CD8-positive, alpha-beta memory T cell (primary cell): ENCODE results near the gene NDUFAF4. TPM values are rescaled to one million over a fixed set of nuclear protein-coding genes. Genes with fewer than 3 reads are reported as not detected.
"Not testable (repeated sequence)": the region's sequence is repeated elsewhere in the genome, so short reads cannot be mapped to it uniquely, and the experiment has no call there.

ENCODE experiments used
- CTCF ChIA-PET: fragments of 350-600 bp; sonication (Branson Sonifier 250); formaldehyde crosslinking; loops from one replicate; lab custom pipeline; 2021; ENCODE audit warnings: antibody characterized with exemption; lab: Charles Lee
- POLR2A ChIA-PET: fragments of 350-600 bp; sonication (Branson Sonifier 250); formaldehyde crosslinking; loops from one replicate; lab custom pipeline; 2021; ENCODE audit warnings: antibody characterized with exemption; lab: Charles Lee
- DNase-seq, 5 donors: peaks; one replicate each; pipeline versions ENCODE4 v3.0.0 to v3.0.0-alpha.2; 2020 to 2022; ENCODE audit warnings: mixed read lengths in 1 of 5
- H3K27ac ChIP-seq: one replicate; pipeline ENCODE4 v1.7.0; 2013; ENCODE audit warnings: low read depth, mild to moderate bottlenecking, low read length, moderate library complexity
- H3K27me3 ChIP-seq: 2 replicates; pipeline ENCODE4 v1.7.0; 2013; ENCODE audit warnings: low read length, mild to moderate bottlenecking; ENCODE audit not compliant: insufficient read depth, poor library complexity, severe bottlenecking
- H3K36me3 ChIP-seq: 2 replicates; pipeline ENCODE4 v1.7.0; 2013; ENCODE audit warnings: mild to moderate bottlenecking, low read length, moderate library complexity; ENCODE audit not compliant: insufficient read depth
- H3K4me1 ChIP-seq: 2 replicates; pipeline ENCODE4 v1.7.0; 2013; ENCODE audit warnings: mild to moderate bottlenecking, low read length, moderate library complexity; ENCODE audit not compliant: insufficient read depth
- H3K4me3 ChIP-seq: 2 replicates; pipeline ENCODE4 v1.7.0; 2013; ENCODE audit warnings: mild to moderate bottlenecking, low read length
- H3K9me3 ChIP-seq: 2 replicates; pipeline ENCODE4 v1.7.0; 2013; ENCODE audit warnings: mild to moderate bottlenecking, low read length
- H3K27ac Mint-ChIP-seq, 8 donors: one replicate each; pipeline ENCODE4 v1.8.0; 2020 to 2021; ENCODE audit warnings: mixed read lengths in 8 of 8, mild to moderate bottlenecking in 6 of 8, inconsistent platforms in 3 of 8, moderate library complexity in 3 of 8
- H3K27me3 Mint-ChIP-seq, 2 donors: one replicate each; pipeline ENCODE4 v1.8.0; 2020 to 2021; ENCODE audit warnings: mixed read lengths in 2 of 2, mild to moderate bottlenecking in 1 of 2, moderate library complexity in 1 of 2
- H3K36me3 Mint-ChIP-seq, 3 donors: one replicate each; pipeline ENCODE4 v1.8.0; 2020 to 2021; ENCODE audit warnings: mixed read lengths in 3 of 3, inconsistent platforms in 1 of 3, mild to moderate bottlenecking in 1 of 3
- H3K4me1 Mint-ChIP-seq, 3 donors: one replicate each; pipeline ENCODE4 v1.8.0; 2020 to 2021; ENCODE audit warnings: mixed read lengths in 3 of 3, inconsistent platforms in 1 of 3, mild to moderate bottlenecking in 1 of 3
- H3K4me3 Mint-ChIP-seq, 7 donors: one replicate each; pipeline ENCODE4 v1.8.0; 2020 to 2021; ENCODE audit warnings: mixed read lengths in 7 of 7, mild to moderate bottlenecking in 6 of 7, moderate library complexity in 4 of 7, inconsistent platforms in 2 of 7
- H3K9me3 Mint-ChIP-seq, 5 donors: one replicate each; pipeline ENCODE4 v1.8.0; 2020 to 2022; ENCODE audit warnings: mixed read lengths in 5 of 5, mild to moderate bottlenecking in 3 of 5, moderate library complexity in 2 of 5, inconsistent platforms in 1 of 5
- polyA plus RNA-seq: library from polyadenylated mRNA; unstranded; fragments of 300-500 nt; fragmentation: Illumina TruSeq; gene quantifications from one replicate; pipeline ENCODE4 v1.2.3, GENCODE V29; 2021
- total RNA-seq, 2 experiments: library from RNA; stranded (reverse); gene quantifications; one replicate each; pipeline ENCODE4 v1.2.3, GENCODE V29; 2021

NDUFAF4 gene
- total and polyA plus RNA-seq, 3 experiments from 2014 or later, result 69.3 to 84.9 (median 76.5) TPM

DNA sequence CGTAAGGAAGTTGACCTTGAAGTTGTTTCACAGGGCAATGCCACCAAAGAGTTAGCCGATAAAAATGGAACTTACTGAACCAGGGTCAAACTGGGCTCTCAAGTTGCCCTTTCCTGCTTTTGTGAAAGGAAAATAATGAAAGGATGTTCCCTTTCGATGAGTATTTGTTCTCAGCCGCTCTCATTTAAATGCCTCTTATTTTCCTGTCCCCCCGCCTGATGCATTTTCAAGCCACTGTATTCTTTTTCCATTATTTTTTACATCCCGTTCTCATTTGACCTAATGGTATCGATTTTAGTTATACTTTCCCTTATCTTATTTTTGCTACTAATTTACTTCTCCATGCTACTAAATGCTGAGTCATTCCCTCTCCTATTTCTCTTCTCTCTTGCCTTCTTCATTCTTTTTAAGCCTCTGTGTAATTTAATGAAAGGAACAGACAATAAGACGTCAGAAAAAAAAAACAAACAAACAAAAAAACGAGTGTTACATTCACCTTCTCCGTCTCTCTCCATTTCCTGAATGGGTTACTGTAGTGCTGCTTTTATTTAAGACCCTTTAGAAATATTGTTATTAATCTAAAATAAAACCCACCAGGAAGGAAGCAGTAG is 655 bp upstream of the NDUFAF4 start:
- Mint-ChIP-seq H3K4me1 (peaks cover 26 to 46% (median 40%) of the 10 kb centered on the region in 3 donors), H3K4me3 (peak overlapping the region; percentile 93 to 98 (median 97)), H3K27me3 (peaks cover 2 to 7% of the 10 kb centered on the region in 2 donors), H3K27ac (peak overlapping the region; percentile 87 to 99 (median 96)), H3K36me3 (peaks cover 0 to 29% (median 3%) of the 10 kb centered on the region in 3 donors), H3K9me3 (no peaks in the 10 kb centered on the region)
- no peaks in the 10 kb centered on the region for H3K9me3 ChIP-seq
- H3K27me3 ChIP-seq, result no peaks in the 10 kb centered on the region
- CTCF ChIA-PET, result interaction anchor here (0.7 to 3.3 kb wide), 9 partner anchors 10 to 162 kb away, joined by 3 to 15 read pairs (median 4); partner anchors contain the start of gene KLHL32
- H3K36me3 ChIP-seq, result peaks cover 6% of the 10 kb centered on the region
- peak overlapping the region; percentile 78 for H3K4me3 ChIP-seq
- H3K4me1 ChIP-seq, result peaks cover 32% of the 10 kb centered on the region
- POLR2A ChIA-PET, result interaction anchor here (1.0 to 2.7 kb wide), 3 partner anchors 14 to 26 kb away, joined by 3 to 16 read pairs (median 7); partner anchors contain the start of gene KLHL32
- peak overlapping the region; percentile 92 for H3K27ac ChIP-seq
- peak in 1 of 5 donors; percentile 23 for DNase-seq

DNA sequence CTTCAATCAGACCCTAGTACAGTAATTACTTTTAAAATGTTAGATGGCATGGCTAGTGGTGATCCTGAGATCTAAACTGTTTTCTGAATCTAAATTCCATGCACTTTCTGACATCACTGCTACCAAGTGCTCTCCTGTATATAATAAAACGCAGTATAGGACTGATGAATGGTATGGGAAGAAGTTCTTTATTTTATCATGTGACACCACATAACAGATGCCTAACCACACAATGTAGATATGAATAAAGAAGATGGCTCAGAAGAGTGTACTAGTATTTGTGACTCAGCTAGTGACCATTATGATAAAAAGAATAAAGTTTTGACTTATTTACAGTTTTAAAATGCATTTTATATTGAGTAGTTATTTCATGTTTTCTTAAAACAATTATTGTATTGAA is 8.5 kb downstream of the NDUFAF4 start:
- DNase-seq, result no peak
- POLR2A ChIA-PET, result no interaction called here

DNA sequence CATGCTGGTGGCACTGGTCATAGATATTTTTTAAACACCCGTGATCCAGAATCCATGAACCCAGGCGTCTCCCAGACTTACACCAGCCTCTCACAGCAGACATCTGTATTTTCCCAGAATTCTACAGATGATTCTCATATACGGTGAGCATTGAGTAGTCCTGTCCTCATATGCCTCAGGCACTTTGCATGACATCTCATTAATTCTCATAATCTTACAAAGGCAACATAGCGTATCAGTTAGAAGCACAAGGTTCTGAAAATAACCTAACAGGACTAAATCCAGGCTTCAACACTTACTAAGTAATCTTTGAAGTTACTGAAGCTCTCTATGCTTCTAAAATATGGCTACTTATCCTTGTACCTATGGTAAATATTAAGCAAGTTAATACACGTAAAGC is 8.9 kb downstream of the NDUFAF4 start:
- no peak overlapping the region for H3K4me3 Mint-ChIP-seq

More for the DNA sequence above, 8.5 kb downstream of the NDUFAF4 start:
- H3K27me3 Mint-ChIP-seq, result no peaks in the 10 kb centered on the region
- H3K9me3 Mint-ChIP-seq, result no peaks in the 10 kb centered on the region
- Histone ChIP-seq H3K4me3 (no peak overlapping the region), H3K36me3 (peaks cover 21% of the 10 kb centered on the region), H3K9me3 (no peaks in the 10 kb centered on the region), H3K4me1 (peaks cover 3% of the 10 kb centered on the region), H3K27me3 (no peaks in the 10 kb centered on the region), H3K27ac (no peak overlapping the region)
- H3K4me3 Mint-ChIP-seq, result no peak overlapping the region
- H3K36me3 Mint-ChIP-seq, result peaks cover 0 to 30% (median 7%) of the 10 kb centered on the region in 3 donors
- CTCF ChIA-PET, result interaction anchor here (0.7 kb wide), 1 partner anchor 9 kb away, joined by 3 read pairs; the partner anchor contains the start of gene NDUFAF4
- H3K27ac Mint-ChIP-seq, result no peak overlapping the region
- H3K4me1 Mint-ChIP-seq, result peaks cover 6 to 9% (median 8%) of the 10 kb centered on the region in 3 donors

DNA sequence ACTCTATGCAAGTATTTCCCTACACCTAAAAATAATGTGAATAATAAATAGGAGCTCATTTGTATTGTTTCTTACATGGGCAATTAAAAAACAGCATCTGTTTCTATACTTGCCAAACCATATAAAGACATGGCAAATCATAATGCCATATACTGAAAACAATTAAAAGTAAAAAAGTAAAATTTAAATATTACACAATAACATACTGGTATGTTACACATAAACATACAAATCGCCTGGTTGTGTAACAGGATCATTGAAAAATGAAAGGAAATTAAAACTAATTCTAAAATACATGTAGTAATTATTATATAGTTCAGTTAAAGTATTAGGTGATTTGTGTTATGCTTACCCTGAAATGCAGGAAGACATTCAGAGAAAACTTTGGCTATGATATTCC is 11.2 kb downstream of the NDUFAF4 start:
- Mint-ChIP-seq H3K36me3 (peaks cover 0 to 25% (median 3%) of the 10 kb centered on the region in 3 donors), H3K4me1 (peaks cover 3 to 6% (median 6%) of the 10 kb centered on the region in 3 donors), H3K27me3 (peaks cover 0 to 1% of the 10 kb centered on the region in 2 donors), H3K9me3 (no peaks in the 10 kb centered on the region), H3K27ac (no peak overlapping the region), H3K4me3 (no peak overlapping the region)
- no peak for DNase-seq
- H3K36me3 ChIP-seq, result peaks cover 3% of the 10 kb centered on the region
- H3K27ac ChIP-seq, result no peak overlapping the region
- ChIA-PET POLR2A (no interaction called here), CTCF (no interaction called here)
- H3K4me3 ChIP-seq, result no peak overlapping the region
- H3K9me3 ChIP-seq, result no peaks in the 10 kb centered on the region
- no peaks in the 10 kb centered on the region for H3K27me3 ChIP-seq
- H3K4me1 ChIP-seq, result peaks cover 3% of the 10 kb centered on the region

More for the DNA sequence above, 8.9 kb downstream of the NDUFAF4 start:
- POLR2A ChIA-PET, result no interaction called here
- Histone ChIP-seq H3K27me3 (no peaks in the 10 kb centered on the region), H3K36me3 (peaks cover 17% of the 10 kb centered on the region), H3K4me3 (no peak overlapping the region), H3K27ac (no peak overlapping the region), H3K9me3 (no peaks in the 10 kb centered on the region), H3K4me1 (peaks cover 3% of the 10 kb centered on the region)
- no peaks in the 10 kb centered on the region for H3K27me3 Mint-ChIP-seq
- no peak for DNase-seq
- H3K4me1 Mint-ChIP-seq, result peaks cover 3 to 6% (median 6%) of the 10 kb centered on the region in 3 donors
- peak overlapping the region in 1 of 8 donors; percentile 40 for H3K27ac Mint-ChIP-seq
- CTCF ChIA-PET, result interaction anchor here (0.7 kb wide), 1 partner anchor 9 kb away, joined by 3 read pairs; the partner anchor contains the start of gene NDUFAF4
- H3K36me3 Mint-ChIP-seq, result peaks cover 0 to 27% (median 5%) of the 10 kb centered on the region in 3 donors
- no peaks in the 10 kb centered on the region for H3K9me3 Mint-ChIP-seq

DNA sequence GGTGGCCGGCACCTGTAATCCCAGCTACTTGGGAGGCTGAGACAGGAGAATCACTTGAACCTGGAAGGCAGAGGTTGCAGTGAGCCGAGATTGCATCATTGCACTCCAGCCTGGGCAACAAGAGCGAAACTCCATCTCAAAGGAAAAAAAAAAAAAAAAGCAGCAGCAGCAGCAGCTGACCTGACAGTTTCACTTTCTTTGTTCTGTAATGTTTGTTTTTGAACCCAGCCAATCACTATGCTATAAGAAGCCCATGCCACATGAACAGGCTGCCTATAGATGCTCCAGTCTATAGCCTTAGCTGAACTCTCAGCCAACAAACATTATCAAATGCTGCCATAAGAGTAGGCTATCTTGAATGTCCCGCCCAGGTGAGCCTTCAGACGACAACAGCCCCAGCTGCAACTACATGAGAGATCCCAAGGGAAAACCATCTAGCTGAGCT is 12.5 kb downstream of the NDUFAF4 start:
- H3K4me3 ChIP-seq, H3K9me3 Mint-ChIP-seq, H3K27me3 ChIP-seq, H3K36me3 ChIP-seq, H3K9me3 ChIP-seq, H3K27me3 Mint-ChIP-seq, H3K27ac ChIP-seq, H3K4me1 Mint-ChIP-seq, POLR2A ChIA-PET, H3K4me1 ChIP-seq: not testable (repeated sequence)
- DNase-seq, result peak in 1 of 5 donors; percentile 13
- H3K27ac Mint-ChIP-seq, result peak overlapping the region in 1 of 8 donors; percentile 45
- peaks cover 0 to 12% (median 0%) of the 10 kb centered on the region in 3 donors for H3K36me3 Mint-ChIP-seq
- H3K4me3 Mint-ChIP-seq, result peak overlapping the region in 5 of 7 donors; percentile 10 to 51 (median 23)
- CTCF ChIA-PET, result interaction anchor here (2.8 kb wide), 1 partner anchor 12 kb away, joined by 8 read pairs; the partner anchor contains the start of gene NDUFAF4

DNA sequence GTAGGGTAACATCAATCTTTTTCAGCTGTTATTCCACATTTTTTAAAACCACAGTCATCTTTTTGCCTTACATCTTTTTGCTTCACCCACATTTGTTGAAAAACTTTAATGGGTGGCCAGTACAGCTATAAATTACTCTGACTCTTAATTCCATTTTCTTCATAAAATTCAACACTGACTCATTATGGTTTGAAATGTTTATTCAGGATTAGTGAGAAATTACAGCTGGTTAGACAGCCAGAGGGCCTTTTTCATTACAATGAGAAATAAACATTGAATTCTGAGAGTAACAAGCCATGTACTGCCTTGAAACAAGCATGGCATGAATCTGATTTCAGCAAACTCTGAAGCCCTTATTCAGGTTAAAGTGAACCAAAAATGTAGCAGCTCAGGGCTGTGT is 19.5 kb downstream of the NDUFAF4 start:
- Mint-ChIP-seq H3K36me3 (peaks cover 0 to 3% (median 0%) of the 10 kb centered on the region in 3 donors), H3K4me3 (no peak overlapping the region), H3K27me3 (peaks cover 4 to 7% of the 10 kb centered on the region in 2 donors), H3K9me3 (no peaks in the 10 kb centered on the region), H3K27ac (no peak overlapping the region), H3K4me1 (no peaks in the 10 kb centered on the region)
- DNase-seq, result no peak
- Histone ChIP-seq H3K27me3 (no peaks in the 10 kb centered on the region), H3K27ac (no peak overlapping the region), H3K9me3 (no peaks in the 10 kb centered on the region), H3K36me3 (no peaks in the 10 kb centered on the region), H3K4me1 (no peaks in the 10 kb centered on the region), H3K4me3 (no peak overlapping the region)
- ChIA-PET POLR2A (no interaction called here), CTCF (no interaction called here)

DNA sequence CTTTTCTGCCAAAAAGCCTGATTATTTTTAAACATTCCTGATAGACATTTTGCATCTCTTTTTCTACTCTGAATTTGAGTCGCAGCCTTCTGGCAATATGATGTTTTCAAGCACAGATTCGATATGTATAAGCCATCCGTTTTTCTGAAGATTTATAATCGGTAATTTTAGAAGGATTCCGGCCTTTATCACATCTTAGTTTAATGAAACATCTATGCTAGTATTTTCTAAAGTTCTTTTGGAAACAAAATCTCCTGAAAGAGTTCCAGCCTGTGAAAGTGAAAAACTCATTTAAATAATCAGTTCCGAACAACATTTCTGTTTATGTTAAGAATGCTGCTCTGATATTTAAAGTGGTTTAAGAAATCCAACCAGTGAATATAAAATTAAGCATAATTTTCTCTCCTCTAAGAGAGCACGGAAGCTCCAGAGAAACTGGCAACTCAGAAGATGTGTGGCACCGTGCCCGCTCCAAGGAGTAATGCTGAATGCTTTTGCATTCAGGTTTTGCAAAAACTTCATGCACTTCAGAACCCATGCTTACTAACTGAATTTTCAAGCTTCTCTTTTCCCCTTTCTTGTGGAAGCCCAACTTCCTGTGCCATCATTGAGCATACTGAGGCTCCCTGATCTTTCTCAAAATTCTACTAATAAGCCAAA is 20.7 kb downstream of the NDUFAF4 start:
- H3K9me3 ChIP-seq, result no peaks in the 10 kb centered on the region
- H3K36me3 ChIP-seq, result no peaks in the 10 kb centered on the region
- ChIA-PET CTCF (no interaction called here), POLR2A (no interaction called here)
- Mint-ChIP-seq H3K27ac (no peak overlapping the region), H3K9me3 (no peaks in the 10 kb centered on the region), H3K4me1 (no peaks in the 10 kb centered on the region), H3K27me3 (peaks cover 4 to 7% of the 10 kb centered on the region in 2 donors), H3K36me3 (peaks cover 0 to 3% (median 0%) of the 10 kb centered on the region in 3 donors), H3K4me3 (no peak overlapping the region)
- H3K4me1 ChIP-seq, result no peaks in the 10 kb centered on the region
- no peak overlapping the region for H3K27ac ChIP-seq
- no peak for DNase-seq
- no peak overlapping the region for H3K4me3 ChIP-seq
- no peaks in the 10 kb centered on the region for H3K27me3 ChIP-seq

DNA sequence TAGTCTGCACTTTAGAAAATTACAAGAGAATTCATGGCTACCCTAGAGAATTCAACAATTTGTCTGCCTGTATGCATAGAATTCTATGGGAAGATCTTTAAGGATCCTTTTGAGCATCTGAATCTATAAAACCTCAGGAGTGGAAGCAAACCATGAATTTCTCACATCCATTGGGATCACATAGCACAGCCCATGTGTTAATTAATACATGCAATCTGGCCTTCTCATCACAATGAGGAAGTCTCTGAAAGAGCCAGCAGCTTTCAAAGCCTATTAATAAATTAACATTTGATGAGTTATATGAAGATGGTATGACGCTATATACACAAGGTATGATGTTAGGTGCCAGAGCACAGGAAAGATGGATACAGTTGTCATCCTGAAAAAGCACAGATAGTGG is 24.7 kb downstream of the NDUFAF4 start:
- ChIA-PET CTCF (no interaction called here), POLR2A (no interaction called here)
- Histone ChIP-seq H3K36me3 (no peaks in the 10 kb centered on the region), H3K27ac (no peak overlapping the region), H3K27me3 (no peaks in the 10 kb centered on the region), H3K9me3 (no peaks in the 10 kb centered on the region), H3K4me3 (no peak overlapping the region), H3K4me1 (no peaks in the 10 kb centered on the region)
- peaks cover 7 to 11% of the 10 kb centered on the region in 2 donors for H3K27me3 Mint-ChIP-seq
- no peaks in the 10 kb centered on the region for H3K36me3 Mint-ChIP-seq
- H3K4me3 Mint-ChIP-seq, result no peak overlapping the region
- no peaks in the 10 kb centered on the region for H3K9me3 Mint-ChIP-seq
- H3K4me1 Mint-ChIP-seq, result no peaks in the 10 kb centered on the region
- DNase-seq, result no peak
- no peak overlapping the region for H3K27ac Mint-ChIP-seq
